DMS53 treated with DMSO at 0.1 percent for 48 hours (cell line): ENCODE measurements around the gene TCP10L.

Source experiments
- DNase-seq: peaks from one replicate; lab custom pipeline; 2025; ENCODE audit not compliant: unreplicated experiment; lab: John Stamatoyannopoulos, UW

TCP10L gene

GRCh38 chr21:32523988-32524719 lies 61.2 kb downstream of the TCP10L start:
- DNase-seq: no peak
